ENCODE data around the gene GRM1. TPM values are rescaled to one million over a fixed set of nuclear protein-coding genes. Genes with fewer than 3 reads are reported as not detected.

GRM1 gene
- polyA plus RNA-seq, 2 of the 4 experiments (the other 2 are of a cell fraction) = 0.04 TPM; not detected in 1

GRCh38 chr6:146282837-146283236, 254.0 kb downstream of the GRM1 start:
- DNase-seq (ENCODE audit: low read depth in 1 of 2, low spot score in 1 of 2) = no peak
- no peak for ATAC-seq
- FAIRE-seq = no peak
- no peaks in the 10 kb centered on the region for H3K4me1 ChIP-seq
- H3K4me2 ChIP-seq = no peak overlapping the region
- WGBS (ENCODE audit: missing lambda C conversion rate) = 61% methylated on average over 2 of the region's 2 CpGs
- no peak overlapping the region for H3K4me3 ChIP-seq
- no peak for TF ChIP-seq ATOH8 (CRISPR knock-in tag; IDR thresholded peaks at IDR 0.05; ENCODE audit: low read depth)
- TF ChIP-seq, protein P1, sequence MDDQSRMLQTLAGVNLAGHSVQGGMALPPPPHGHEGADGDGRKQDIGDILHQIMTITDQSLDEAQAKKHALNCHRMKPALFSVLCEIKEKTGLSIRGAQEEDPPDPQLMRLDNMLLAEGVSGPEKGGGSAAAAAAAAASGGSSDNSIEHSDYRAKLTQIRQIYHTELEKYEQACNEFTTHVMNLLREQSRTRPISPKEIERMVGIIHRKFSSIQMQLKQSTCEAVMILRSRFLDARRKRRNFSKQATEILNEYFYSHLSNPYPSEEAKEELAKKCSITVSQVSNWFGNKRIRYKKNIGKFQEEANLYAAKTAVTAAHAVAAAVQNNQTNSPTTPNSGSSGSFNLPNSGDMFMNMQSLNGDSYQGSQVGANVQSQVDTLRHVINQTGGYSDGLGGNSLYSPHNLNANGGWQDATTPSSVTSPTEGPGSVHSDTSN (IDR thresholded peaks at IDR 0.05) = no peak
- no peaks in the 10 kb centered on the region for H3K9me3 ChIP-seq
- ChIA-PET POLR2A (no interaction called here), CTCF (no interaction called here)
- H3K27ac ChIP-seq = no peak overlapping the region

DNA sequence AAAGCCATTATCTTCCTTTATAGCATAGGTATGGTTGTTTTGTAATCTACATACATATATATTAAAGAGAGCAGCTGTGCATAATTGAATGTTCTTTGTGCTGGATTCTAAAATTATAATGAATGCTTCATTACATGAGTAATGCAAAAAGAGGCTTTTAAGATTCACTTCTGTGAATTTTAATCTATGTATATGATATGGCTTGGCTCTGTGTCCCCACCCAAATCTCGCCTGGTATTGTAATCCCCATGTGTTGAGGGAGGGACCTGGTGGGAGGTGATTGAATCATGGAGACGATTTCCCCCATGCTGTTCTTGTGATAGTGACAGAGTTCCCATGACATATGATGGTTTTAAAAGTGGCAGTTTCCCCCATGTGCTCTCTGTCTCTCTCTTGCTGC, 255.4 kb downstream of the GRM1 start:
- Histone ChIP-seq H3K9me3 (no peaks in the 10 kb centered on the region), H3K4me1 (no peaks in the 10 kb centered on the region), H3K4me3 (no peak overlapping the region), H3K4me2 (no peak overlapping the region), H3K27ac (no peak overlapping the region)
- TF ChIP-seq FOXS1 (CRISPR knock-in tag; IDR thresholded peaks at IDR 0.05) = no peak
- no peak for TF ChIP-seq POLR2A (IDR thresholded peaks at IDR 0.05; ENCODE audit: low read length)
- TF ChIP-seq MAX (IDR thresholded peaks at IDR 0.05) = no peak
- no peak for TF ChIP-seq CBX2 (IDR thresholded peaks at IDR 0.05; ENCODE audit: borderline replicate concordance, low read depth)
- ATAC-seq (no peak), FAIRE-seq (no peak), DNase-seq (ENCODE audit: low read depth in 1 of 2, low spot score in 1 of 2) (no peak)
- ChIA-PET POLR2A (no interaction called here), CTCF (no interaction called here)
- 7% methylated on average over 2 of the region's 2 CpGs for WGBS (ENCODE audit: missing lambda C conversion rate)

DNA sequence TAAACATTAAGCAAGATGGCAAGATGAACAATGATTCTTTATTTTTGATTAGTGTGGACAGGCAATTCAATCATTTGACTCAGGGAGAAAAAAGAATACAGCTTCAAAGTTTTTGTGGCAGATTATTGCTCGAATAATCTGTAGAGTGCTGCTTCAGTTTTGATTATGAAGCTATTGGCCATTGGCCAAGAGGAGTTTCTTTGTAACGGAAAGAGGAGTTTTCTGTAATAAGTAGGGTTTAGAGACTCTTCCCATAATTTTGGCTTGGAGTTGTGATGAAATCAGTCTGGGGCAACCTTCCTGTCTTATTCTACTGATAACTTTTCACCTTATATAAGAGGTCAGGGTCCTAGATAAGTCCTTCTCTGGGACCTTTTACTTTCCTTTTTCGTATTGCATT, 258.1 kb downstream of the GRM1 start:
- DNase-seq (ENCODE audit: low read depth in 1 of 2, low spot score in 1 of 2) = no peak
- Histone ChIP-seq H3K27ac (no peak overlapping the region), H3K4me1 (no peaks in the 10 kb centered on the region), H3K4me2 (no peak overlapping the region), H3K9me3 (no peaks in the 10 kb centered on the region), H3K4me3 (no peak overlapping the region)
- 45% methylated on average over 3 of the region's 3 CpGs for WGBS (ENCODE audit: missing lambda C conversion rate)
- ATAC-seq = no peak
- CTCF ChIA-PET = no interaction called here
- FAIRE-seq = no peak
- POLR2A ChIA-PET = no interaction called here
- no peak for TF ChIP-seq EHMT2 (IDR thresholded peaks at IDR 0.05; ENCODE audit: low read depth)
- TF ChIP-seq FOSL2 (IDR thresholded peaks at IDR 0.05) = no peak
- no peak for TF ChIP-seq FOSL2 (CRISPR knock-in tag; IDR thresholded peaks at IDR 0.05)
- TF ChIP-seq KDM5A (IDR thresholded peaks at IDR 0.05) = no peak
- no peak for TF ChIP-seq FOXS1 (CRISPR knock-in tag; IDR thresholded peaks at IDR 0.05)
- no peak for TF ChIP-seq HOXB5 (CRISPR knock-in tag; IDR thresholded peaks at IDR 0.05)
- no peak for TF ChIP-seq CBX8 (IDR thresholded peaks at IDR 0.05)
- TF ChIP-seq ZC3H11A (IDR thresholded peaks at IDR 0.05) = no peak
- no peak for TF ChIP-seq CTCF (IDR thresholded peaks at IDR 0.05)
- TF ChIP-seq KDM1A (IDR thresholded peaks at IDR 0.05; ENCODE audit: low read depth) = no peak
- no peak for TF ChIP-seq RNF2 (IDR thresholded peaks at IDR 0.05; ENCODE audit: borderline replicate concordance, low read depth)
- no peak for TF ChIP-seq MAZ (IDR thresholded peaks at IDR 0.05; ENCODE audit: borderline replicate concordance, low read depth, low read length)
- no peak for TF ChIP-seq RARB (CRISPR knock-in tag; IDR thresholded peaks at IDR 0.05)
- TF ChIP-seq CEBPB (IDR thresholded peaks at IDR 0.05) = no peak
- TF ChIP-seq, protein P2, sequence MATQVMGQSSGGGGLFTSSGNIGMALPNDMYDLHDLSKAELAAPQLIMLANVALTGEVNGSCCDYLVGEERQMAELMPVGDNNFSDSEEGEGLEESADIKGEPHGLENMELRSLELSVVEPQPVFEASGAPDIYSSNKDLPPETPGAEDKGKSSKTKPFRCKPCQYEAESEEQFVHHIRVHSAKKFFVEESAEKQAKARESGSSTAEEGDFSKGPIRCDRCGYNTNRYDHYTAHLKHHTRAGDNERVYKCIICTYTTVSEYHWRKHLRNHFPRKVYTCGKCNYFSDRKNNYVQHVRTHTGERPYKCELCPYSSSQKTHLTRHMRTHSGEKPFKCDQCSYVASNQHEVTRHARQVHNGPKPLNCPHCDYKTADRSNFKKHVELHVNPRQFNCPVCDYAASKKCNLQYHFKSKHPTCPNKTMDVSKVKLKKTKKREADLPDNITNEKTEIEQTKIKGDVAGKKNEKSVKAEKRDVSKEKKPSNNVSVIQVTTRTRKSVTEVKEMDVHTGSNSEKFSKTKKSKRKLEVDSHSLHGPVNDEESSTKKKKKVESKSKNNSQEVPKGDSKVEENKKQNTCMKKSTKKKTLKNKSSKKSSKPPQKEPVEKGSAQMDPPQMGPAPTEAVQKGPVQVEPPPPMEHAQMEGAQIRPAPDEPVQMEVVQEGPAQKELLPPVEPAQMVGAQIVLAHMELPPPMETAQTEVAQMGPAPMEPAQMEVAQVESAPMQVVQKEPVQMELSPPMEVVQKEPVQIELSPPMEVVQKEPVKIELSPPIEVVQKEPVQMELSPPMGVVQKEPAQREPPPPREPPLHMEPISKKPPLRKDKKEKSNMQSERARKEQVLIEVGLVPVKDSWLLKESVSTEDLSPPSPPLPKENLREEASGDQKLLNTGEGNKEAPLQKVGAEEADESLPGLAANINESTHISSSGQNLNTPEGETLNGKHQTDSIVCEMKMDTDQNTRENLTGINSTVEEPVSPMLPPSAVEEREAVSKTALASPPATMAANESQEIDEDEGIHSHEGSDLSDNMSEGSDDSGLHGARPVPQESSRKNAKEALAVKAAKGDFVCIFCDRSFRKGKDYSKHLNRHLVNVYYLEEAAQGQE (IDR thresholded peaks at IDR 0.05) = no peak
- no peak for TF ChIP-seq CHD2 (IDR thresholded peaks at IDR 0.05; ENCODE audit: low read length, partially characterized antibody)
- TF ChIP-seq JUN (IDR thresholded peaks at IDR 0.05) = no peak
- TF ChIP-seq ZSCAN20 (CRISPR knock-in tag; IDR thresholded peaks at IDR 0.05) = no peak
- TF ChIP-seq ZFP36 (IDR thresholded peaks at IDR 0.05; ENCODE audit: borderline replicate concordance, partially characterized antibody) = no peak
- no peak for TF ChIP-seq SREBF2 (IDR thresholded peaks at IDR 0.05)
- TF ChIP-seq ELK1 (IDR thresholded peaks at IDR 0.05; ENCODE audit: low read depth, low read length) = no peak

Measured in A549 (cell line).